ENCODE data around the gene KIF6. TPM values are rescaled to one million over a fixed set of nuclear protein-coding genes. Genes with fewer than 3 reads are reported as not detected.

KIF6 gene
- total RNA-seq, 1 donor from 2014 or later, result not detected

DNA sequence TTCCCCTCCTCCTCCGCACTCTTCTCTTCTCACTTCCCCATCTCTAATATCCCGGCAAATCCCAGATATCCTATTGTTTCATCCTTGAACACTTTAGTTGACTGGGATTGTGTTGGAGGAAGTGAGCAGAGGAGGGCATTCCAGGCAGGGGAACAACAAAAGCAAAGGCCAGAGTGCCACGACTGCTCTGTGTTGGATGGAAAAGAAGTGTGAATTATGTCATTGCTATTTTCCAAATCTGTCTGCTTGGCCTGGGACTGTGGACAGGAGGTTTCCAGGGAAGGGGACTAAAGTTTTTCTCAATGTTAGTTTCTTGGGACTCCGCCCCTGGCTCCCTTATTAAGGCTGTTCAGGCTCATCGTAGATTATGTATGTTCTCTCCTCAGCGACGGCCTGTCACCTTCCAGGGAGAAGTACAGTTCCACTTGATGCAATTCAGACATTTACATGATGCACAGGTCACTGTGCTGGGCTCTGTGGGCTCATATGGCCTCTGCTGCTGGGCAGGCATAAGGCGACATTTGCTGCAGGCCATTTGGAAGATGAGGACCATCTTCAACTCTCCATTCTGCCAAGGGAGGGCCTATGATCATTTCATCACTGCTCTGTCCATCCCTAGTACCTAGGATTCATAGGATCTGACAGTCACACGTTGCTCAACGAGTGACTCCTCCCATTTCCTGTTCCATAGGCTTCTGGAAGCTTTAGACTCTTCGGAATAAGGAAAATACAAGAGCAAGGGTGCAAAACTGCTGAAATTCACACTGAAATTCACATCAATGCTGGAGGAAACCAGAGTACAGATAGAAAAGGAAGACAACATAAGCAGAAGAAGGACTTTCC, 303.6 kb downstream of the KIF6 start:
- no peak for DNase-seq (ENCODE audit: low read depth, low spot score)

DNA sequence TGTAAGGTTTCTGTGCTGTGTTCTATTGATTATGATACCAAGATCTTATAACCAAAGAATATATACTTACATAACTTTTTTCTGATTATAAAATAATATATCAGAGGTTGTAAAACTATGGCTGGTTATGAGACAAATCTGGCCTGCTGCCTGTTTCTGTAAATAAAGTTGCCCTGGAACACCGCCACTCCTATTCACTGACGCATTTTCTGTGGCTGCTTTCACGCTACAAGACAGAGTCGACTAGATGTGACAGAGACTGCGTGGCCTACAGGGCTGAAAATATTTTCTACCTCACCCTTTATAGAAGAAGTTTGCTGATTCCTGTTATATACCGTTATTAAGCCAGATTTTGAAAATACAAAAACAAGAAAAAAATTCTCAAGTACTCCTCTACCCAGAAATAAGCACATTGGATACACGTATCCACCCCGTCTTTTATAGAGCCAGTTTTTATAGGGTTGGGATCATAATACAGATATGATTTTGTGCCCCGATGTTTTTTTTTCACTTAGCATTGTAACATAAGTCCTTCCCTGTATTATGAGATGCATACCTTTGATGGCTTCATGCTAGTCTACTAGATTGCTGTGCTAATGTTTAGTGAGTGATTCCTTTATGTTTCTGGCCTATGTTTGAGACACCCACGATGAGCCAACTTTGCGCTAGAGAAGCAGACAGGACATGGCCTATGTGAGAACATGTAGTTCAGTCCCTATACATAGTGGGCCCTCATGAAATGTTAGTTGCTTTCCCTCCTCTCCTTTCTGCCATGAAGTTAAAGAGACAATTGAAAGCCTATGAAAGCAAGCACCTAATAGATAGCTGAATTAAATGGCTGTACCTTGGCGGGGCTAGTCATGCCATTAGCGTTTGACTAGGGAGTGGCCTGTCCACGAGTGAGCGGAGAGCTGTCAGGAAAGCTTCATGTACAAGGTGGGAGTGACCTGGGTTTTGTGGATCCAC, 304.6 kb downstream of the KIF6 start:
- DNase-seq (ENCODE audit: low read depth, low spot score), result no peak

DNA sequence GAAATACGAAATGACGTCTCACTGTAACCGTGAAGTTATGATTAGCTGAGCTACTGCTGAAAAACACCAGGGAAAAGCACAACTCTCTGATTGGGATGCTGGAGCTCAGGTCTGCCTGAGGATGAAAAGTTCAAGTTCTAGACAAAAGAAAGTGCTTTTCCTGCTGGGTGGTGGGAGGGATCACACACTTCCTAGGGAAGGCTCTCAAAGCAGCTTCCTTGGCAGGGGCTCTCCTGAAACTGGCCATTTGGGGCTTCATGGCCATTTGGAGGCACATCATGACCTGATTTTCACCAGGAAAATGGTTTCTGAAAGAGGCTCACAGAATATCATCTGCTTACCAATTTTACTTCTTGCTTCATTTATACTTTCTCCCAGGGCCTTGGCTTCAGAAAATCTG, 305.6 kb downstream of the KIF6 start:
- DNase-seq (ENCODE audit: low read depth, low spot score), result no peak

DNA sequence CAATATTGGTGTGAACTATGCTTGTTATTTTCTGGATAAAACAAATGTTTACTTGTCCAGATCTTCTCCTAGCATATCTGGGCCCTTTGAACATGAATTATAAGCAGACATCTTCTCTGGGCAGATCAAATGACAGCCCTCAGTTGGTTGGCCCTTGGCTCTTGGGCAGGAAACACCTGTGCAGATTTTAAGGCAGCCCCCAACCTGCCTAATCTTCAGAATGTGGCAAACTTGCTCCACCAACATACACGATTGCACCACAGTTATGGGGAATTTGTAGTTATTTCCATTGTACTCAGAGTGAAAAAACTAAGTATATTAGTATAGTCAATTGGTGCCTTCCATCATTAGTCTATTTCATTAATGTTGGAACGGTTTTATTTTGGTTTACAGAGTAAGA, 307.8 kb downstream of the KIF6 start:
- no peak for DNase-seq (ENCODE audit: low read depth, low spot score)

DNA sequence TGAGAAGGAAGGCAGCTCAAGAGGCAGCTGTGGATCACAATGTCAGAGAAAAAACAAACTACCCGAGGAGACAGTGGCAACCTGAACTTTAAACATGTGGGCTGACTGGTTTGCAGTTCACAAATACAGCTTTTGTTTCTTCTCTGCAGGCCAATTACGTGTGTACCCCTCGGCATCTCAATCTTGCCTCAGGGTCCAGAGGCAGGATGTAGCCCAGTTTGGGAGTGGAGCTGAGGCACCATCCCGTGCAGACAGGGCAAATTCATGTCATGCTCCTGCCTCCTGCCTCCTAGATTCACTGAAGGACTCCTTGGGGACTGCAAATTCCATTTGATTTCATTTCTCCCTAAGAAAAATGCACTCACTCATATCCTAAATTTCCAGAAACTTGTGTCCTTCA, 308.5 kb downstream of the KIF6 start:
- DNase-seq (ENCODE audit: low read depth, low spot score), result peak; percentile 49

DNA sequence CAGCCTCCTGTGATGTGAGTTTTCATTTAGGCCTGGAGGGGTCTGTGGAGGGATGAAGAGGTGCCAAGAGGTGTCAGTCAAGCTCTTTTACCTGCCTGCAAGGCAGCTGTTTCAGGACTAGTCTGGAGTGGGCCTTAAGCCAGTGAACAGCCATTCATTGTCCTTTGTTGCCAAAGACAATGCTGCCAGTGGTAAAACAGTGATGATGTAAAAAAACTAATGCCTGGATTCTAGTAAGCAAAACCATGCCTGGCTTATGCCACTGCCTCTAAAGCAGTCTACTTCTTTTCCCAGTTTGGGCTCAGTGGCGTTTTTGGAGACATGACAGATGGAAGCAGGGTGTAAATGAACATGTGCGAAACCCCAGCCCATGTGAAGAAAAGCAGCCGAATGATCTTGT, 309.2 kb downstream of the KIF6 start:
- DNase-seq (ENCODE audit: low read depth, low spot score), result no peak

DNA sequence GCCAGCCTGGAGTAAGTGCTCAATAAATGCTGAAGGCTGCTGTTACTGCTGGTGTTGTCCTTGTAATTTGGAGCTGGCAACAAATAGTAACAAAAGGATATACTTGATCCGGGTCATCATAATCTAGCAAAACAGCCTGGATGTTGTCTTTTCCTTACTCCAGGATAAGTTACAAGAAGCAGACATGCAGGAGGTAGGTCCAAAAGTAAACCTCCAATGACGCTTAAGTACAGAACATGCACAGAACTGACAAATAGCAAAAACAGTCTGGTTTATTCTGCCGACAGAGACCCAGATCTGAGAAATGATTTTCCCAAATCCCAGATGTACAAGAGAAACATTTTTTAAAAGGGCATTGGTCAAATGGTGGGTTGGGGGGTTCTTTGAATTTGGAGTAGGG, 309.7 kb downstream of the KIF6 start:
- no peak for DNase-seq (ENCODE audit: low read depth, low spot score)

DNA sequence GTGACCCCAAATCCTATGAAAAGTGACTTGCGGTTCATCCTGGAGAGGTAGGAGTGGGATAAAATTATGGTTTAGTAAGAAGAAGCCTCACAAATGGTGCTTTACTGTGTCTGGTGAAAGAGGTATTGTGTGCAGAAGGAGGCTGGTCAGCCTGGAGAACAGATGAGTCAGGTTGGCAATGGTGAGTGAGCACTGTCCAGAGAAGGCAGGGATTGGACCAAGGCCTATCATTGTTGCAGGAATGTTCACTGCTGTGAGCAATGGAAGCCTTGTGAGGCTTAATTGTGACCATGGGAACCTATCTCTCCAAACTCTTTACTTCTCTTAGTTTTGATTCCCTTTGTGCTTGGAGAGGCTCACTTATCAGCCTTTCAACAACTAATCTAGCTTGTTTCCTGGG, 313.7 kb downstream of the KIF6 start:
- DNase-seq (ENCODE audit: low read depth, low spot score), result no peak

DNA sequence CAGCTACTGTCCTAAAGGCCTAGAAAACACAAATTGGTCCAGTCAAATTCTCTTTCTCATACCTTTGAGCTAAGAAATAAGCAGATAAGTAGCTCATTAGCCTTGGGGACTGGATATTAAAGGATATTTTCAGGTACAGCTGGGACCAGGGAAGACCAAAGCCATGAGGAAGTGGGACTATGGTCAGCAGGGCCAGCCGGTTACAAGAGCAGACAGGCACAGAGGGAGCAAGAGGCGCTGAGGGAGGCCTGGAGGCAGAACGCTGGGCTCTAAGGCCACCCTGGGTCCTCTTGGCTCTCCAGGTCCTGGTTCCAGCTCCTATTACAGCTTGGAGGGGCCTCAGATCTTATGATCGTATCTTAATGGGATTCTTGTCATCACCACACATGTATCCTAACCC, 314.2 kb downstream of the KIF6 start:
- no peak for DNase-seq (ENCODE audit: low read depth, low spot score)

DNA sequence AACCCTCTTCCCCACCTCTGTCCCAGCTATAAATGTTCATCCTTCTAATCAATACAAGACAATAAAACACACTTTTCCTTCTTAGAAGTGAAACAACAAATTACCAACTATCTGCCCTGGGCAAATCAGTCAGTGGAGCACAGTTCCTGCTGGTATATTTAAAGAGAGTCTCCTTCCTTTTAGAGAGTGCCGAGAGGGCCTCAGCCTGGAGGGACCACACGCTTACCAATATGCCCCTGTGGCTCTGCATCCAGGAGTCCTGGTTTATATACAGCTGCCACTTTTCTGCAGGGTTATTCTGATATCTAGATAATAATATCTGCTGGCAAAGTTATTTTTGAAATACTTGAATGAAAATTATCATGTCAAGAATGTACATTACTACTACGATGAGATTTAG, 315.3 kb downstream of the KIF6 start:
- no peak for DNase-seq (ENCODE audit: low read depth, low spot score)

DNA sequence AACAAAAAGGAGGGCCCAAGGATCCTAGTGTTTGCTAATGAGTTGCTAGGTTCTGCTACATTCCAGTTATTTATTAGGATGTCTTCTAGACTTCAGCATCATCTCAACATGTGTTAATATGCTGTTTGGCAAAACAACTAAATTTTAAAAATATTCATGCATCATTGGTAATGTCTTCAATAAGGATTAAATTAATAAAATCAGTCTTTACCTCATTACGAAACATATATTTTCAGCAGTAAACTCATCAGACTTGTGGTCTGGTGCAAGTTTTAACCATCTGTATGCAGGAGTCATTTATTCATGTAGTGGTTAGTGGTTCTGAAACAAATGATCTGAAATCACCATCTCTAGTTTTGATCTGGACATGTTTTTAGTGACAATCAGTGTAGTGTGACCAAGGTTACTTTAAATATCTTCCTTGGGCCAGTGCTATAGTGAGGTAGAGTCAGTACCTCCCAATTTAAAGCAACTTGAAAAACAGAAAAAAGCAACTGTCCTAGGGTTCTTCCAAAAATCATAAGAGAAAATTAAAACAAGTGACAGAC, 317.7 kb downstream of the KIF6 start:
- DNase-seq (ENCODE audit: low read depth, low spot score), result no peak

DNA sequence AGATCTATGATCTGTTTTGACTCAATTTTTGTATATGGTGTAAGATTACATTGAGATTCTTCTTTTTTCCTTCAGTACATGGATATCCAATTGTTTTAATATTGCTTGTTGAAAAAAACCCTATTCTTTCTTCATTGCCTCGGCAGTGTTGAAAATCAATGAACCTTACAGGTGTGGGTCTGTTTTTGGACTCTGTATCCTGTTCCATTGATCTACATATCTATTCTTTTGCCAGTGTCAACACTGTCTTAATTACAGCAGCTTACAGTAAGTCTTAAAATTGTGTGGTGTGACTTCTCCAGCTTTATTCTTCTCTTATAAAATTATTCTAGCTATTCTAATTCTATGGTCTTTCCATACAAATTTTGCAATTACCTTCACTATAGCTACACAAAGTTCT, 320.9 kb downstream of the KIF6 start:
- no peak for DNase-seq (ENCODE audit: low read depth, low spot score)

DNA sequence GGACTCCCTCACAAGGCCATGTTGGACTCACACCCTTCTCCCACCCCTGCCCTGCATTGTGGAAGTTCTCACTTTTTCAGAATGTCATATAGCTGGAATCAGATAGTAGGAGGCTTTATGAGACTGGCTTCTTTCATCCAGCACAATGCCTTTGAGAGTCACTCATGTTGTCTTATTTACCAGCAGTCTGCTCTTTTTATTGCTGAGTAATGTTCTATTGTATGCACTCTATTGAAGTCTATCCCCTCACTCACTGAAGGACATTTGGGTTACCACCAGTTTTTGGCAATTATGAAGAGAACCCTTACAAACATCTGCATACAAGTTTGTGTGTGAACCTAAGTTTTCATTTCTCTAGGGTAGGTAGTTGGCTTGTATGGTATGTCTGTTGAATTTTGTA, 321.9 kb downstream of the KIF6 start:
- DNase-seq (ENCODE audit: low read depth, low spot score), result no peak

DNA sequence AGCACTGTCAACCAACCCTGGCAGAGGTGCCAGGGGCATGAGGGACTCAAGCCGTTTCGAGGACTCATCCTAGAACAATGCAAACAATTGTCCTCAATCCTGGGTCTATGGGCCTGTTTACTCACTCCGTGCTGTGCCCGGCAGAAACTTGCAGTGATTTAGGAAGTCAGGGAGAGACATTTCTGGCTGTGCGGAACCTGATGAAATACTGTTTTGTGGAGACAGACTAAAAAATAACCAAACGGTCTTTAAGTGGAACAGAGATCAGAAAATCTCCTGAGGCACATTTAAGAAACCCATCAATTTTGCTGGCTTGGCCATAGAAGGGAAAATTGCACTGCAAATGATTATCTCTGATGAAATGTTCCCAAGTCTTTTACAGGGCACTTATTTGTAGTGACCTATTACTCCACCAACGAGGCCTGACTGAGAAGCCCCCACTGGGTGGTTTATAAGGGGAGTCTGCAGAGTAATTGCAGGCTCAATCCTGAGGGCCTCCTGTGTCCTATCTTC, 322.9 kb downstream of the KIF6 start:
- no peak for DNase-seq (ENCODE audit: low read depth, low spot score)

DNA sequence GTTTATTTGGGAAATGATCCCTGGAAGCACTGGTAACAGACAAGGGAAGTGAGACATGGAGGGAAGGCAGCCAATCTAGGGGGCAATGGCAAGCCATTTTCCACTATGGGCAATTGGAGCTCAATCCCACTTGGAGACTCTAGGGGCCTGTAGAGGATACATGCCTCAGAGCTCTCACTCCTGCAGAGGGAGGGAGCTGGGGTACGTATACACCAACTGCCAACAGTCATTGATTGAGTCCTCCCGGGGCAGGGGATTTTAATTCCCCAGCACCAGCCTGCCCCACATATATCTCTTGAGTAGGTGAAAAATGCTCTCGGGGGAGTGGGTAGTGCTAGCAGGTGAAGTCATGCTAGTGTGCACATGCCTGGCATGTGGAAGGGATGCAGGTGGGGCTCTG, 323.8 kb downstream of the KIF6 start:
- no peak for DNase-seq (ENCODE audit: low read depth, low spot score)

DNA sequence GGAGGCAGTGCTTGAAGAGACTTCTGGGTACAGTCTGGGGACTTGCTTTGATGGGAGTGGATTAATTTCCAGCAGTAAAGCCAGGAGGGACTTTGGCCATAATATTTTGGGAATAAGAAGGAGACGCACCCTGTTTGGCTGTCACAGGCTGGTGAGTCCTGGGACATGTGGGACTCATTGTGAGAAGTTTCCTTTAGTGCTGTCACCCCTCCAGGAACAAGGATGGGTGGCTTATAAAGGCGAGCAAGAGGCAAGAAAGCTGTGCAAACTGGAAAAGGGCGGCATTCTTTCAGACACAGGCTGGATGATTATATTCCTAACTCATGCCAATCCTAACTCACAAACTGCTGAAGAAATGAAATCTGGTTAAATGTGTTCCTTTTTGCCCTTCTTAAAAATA, 325.2 kb downstream of the KIF6 start:
- DNase-seq (ENCODE audit: low read depth, low spot score), result no peak

DNA sequence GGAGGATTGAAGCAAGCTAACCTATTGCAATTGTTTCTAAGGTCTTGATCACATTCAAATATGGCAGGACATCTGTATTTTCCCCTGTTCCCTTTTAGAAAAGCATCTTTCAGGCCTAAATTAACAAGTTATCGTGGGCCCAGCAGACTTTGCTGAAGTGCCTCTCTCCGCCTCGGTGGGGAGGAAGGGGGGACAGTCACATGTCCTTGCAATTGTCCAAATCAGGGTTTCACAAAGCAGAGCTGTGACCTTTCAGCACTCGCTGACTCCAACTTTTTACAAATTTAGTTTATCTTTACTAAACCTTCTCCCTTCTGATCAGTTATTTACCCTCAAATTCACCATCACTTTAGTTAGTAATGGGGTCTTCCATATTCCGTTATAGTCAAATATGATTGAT, 328.4 kb downstream of the KIF6 start:
- DNase-seq (ENCODE audit: low read depth, low spot score), result no peak

DNA sequence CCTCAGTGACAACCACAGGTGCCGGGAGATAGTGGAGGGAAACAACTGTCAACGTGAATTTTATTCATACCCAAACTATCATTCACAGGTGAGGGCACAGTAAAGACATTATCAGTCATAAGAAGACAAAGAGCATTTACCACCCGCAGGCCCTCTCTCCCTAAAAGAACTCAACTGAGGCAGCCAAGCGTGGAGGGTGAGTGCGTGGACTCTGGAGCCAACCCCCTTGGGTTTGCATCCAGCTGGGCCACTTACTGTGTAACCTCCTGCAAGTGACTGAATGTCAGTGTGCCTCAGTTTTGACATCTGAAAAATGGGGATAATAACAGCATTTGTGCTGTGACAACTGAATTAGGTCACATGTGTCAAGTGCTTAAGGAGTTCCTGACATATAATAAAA, 332.1 kb downstream of the KIF6 start:
- no peak for DNase-seq (ENCODE audit: low read depth, low spot score)

DNA sequence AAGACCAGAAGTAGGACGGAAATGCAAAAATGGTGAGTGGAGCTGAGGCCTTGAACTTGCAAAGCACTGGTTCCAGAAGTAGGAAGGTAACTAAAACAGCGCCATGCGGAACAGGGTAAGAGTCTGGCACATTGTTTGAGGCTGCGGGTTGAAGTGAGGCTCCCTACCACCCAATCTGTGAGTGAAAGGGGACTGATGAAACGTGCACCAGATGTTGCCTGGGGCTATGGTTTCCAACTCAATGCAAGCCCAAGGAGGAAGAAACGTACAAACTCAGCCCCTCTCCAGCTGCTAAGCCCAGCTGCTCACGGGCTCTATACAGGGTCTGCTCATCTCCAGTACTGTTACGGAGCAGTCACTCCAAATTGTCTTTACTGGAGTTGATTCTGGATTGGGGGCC, 334.0 kb downstream of the KIF6 start:
- no peak for DNase-seq (ENCODE audit: low read depth, low spot score)

DNA sequence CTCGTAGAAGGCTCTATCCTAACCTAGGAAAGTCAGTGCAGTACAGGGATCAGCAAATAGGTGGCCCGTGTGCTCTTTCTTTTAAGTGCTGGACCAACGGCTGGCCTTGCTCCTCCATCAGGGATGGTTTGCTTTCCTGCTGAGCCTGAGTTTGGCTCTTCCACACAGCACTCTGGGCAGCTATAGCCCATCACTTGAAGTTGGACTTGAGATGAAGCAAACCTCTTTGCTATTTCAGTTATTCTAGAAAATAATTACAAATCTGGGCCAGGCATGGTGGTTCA, 335.8 kb downstream of the KIF6 start:
- no peak for DNase-seq (ENCODE audit: low read depth, low spot score)

DNA sequence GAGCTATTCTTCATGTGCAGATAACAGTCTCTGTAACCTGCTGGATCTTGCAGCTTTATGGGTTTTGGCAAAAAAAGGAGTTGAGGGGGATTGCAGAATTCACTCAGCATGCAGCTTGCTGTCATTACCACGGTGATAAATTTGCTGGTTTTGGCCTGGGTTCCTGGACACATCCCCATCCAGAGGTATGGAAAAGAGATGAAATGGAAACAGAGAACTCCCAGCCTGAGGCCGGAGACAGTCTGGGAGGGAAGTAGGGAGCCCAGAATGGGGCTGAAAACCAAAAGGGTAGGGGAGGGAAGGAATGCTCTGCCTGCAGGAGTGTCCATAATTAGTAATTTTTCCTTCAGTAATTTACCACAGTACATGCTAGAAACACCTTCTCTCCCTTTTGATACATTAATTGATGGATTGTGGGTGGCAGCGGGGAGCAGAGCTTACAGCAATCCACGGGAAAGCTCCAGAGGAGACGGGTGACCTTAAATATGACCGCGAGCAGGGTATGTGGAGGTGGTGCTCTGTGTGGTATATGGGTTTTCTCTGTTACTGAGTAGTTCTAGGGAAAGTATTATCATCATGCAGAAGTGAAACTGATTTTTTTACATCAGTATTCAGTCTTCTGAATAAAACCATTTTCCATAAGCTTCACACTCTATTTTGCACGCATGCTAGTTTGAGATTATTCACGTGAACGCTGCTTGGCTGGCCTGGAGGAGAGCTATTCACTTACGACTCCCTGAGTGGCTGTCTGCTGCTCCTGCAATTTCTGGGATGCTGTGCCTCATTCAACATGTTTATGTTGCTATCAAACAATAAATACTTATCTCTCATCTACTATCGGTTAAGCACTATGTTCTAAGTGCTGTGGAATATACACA, 336.4 kb downstream of the KIF6 start:
- DNase-seq (ENCODE audit: low read depth, low spot score), result no peak

All from pulmonary artery endothelial cell (primary cell).